Inflammatory macrophage treated with lipopolysaccharide for 4 hours (primary cell): ENCODE data around the gene SCARF1.

Experiments
- DNase-seq: peaks from one replicate; pipeline ENCODE4 v3.0.0-alpha.2; 2020

SCARF1 gene

DNA sequence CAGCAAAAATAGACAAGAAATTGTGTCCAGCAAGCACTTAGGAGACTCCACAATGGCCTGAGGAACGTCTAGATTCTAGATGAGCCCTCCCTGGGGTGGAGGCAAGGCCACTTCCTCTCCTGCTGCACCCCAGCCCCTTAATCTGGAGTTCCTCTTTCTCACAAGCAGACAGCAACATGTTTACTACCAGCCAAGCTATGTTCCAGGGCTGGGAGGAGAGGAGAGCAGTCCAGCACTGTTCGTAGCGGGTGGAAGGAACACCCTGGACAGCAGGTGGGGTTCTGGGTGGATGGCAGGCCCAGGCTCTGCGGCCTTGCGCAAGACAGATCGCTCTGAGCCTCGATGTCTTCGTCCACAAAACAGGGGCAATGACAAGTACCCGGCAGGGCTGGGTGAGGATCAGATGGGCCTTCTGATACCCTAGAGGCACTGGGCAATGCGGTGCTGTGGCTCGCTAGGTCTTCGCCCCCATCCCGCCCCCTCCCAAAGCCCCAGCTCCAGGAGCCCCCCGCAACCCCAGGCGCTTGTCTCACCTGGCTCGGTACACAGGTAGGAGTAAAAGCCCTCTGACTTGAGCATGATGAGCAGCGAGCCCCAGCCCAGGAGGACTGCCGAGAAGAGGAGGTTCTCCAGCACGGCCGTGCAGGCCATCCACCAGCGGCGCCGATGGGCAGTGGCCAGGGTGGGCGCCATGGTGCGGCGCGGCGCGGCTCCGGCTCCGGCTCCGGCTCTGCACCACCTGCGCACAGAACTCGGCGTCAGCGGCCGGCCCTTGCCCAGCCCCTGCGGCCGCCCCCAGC lies 18.1 kb downstream of the SCARF1 start:
- DNase-seq: peak; percentile 82

- DNase-seq: no peak
Observed at GRCh38 chr17:1626333-1626732, 19.2 kb downstream of the SCARF1 start.

DNA sequence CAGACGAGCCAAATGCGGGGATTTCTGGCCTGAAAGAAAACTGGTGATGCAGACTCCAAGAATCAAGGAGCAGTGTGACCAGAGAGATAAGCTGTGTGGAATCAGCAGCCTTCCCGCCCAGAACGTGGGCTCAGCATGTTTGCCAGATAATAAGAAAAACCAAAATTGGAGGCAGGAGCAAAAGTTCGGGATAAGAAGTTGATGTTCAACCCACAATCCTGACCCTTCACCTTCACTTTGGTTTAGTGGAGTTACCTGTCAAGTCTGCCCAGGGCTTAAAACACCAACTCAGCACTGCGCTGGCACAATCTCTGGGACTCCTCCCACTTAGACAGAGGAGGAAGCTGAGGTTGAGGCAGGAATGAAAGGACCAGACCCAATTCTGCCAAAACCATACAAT lies 20.0 kb downstream of the SCARF1 start:
- no peak for DNase-seq

DNA sequence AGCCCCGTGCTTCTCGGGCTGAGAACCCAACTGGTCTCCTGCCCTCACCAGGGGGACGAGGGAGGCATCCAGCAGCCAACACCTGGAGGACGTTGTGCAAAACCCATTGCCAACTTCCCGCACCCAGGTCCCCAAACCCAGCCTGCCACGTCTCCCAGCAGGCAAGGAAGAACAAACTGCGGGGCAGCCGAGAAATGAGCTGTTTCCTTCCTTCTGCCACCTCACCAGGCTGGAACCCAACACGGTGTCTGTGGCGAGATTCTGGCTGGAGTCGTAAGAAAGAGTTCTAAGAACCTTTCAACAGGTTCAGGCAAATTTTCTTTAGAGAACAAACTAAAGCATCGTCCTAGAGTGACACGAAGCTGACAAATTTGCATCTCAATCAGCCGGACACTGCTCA lies 20.5 kb downstream of the SCARF1 start:
- no peak for DNase-seq

DNA sequence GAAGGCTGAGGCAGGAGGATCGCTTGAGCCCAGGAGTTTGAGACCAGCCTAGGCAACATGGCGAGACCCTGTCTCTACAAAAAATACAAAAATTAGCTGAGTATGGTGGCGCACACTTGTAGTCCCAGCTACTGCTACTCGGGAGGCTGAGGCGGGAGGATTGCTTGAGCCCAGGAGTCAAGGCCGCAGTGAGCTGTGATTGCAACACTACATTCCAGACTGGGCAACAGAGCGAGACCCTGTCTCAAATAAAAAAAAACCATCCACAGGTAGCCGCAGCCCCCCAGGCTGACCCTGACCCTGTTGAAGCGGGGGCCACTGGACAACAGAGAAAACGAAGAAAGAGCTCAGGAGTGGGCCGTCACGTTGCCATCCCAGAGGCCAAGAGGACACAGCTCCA lies 20.9 kb downstream of the SCARF1 start:
- DNase-seq: no peak

DNA sequence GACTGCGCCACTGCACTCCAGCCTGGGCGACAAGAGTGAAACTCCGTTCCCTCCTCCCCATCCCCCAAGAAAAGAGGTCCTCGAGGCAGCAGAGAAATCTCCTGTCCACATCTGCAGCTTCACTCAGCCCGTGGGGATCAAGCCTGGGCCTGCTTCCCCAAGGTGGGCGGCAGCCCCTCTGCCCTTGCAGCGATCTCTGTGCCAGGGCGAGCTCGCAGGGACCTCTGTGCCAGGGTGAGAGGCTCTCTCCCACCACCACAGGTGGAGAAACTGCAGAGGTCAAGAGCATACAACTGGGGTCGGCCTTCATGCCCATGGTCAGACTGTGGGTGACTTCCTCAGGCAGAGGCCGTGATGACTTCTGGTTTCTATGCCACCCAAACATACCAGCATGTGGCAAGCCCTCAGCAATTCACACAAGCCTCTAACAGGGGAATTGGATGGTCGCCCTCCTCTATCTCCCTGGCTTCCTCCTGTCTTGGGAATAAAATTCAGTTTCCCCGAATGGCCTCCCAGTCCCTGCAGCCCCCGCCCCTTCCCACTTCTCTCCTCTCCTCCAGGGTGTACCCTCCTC lies 22.4 kb downstream of the SCARF1 start:
- no peak for DNase-seq

GRCh38 chr17:1621273-1621954 lies 24.1 kb downstream of the SCARF1 start:
- DNase-seq: no peak

DNA sequence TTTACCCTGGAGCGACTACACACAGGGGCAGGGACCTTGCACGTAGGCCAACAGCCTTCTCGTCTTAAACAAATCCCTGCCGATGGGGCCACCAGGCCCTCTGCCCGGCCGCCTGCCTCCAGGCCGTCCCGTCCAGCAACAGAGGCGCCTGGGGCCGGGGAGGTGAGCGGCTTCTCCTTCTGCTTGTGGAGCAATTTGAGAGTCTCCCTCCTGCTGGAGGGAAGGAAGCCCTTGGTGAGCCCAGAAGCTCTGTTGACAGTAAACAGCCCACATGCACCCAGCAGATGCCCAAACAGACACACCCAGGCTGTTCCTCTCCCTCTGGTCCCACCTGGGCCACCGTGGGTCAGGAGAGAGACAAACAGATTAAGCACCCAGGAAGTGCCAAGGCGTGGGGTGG lies 25.0 kb downstream of the SCARF1 start:
- no peak for DNase-seq

GRCh38 chr17:1617620-1618174 lies 27.8 kb downstream of the SCARF1 start:
- peak; percentile 51 for DNase-seq

- DNase-seq: no peak
Observed at GRCh38 chr17:1616101-1616500, 29.4 kb downstream of the SCARF1 start.

DNA sequence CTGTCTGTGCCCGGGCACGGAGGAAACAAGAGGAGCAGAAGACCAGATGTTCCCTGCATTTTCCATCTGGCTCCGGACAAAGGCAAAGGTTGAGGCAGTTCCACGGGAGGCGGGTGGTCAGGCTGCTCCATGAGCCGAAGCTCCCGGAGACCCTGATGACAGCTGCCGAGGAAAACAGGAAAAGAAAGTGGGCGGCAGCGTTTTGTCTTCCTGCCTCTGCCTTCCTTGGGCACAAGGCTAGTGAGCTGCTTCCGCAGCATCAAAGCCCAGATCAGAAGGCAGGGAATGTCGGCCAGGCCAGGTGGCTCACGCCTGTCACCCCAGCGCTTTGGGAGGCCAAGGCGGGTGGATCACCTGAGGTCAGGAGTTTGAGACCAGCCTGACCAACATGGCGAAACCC lies 33.1 kb downstream of the SCARF1 start:
- no peak for DNase-seq

DNA sequence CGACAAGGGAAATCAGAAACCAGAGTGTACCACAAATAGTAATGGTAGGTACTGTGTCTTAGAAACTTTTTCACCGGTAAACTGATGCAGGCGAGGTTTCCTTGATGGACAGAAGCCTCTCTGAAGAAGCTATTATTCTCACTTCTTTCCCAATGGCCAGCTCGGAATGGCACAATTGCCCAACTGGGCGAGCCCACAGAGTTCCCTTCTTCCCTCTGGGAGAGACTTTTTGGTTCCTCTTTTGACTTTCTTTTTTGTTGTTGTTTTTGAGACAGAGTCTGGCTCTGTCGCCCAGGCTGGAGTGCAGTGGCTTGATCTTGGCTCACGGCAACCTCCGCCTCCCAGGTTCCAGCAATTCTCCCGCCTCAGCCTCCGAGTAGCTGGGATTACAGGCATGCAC lies 33.8 kb downstream of the SCARF1 start:
- peak; percentile 96 for DNase-seq

DNA sequence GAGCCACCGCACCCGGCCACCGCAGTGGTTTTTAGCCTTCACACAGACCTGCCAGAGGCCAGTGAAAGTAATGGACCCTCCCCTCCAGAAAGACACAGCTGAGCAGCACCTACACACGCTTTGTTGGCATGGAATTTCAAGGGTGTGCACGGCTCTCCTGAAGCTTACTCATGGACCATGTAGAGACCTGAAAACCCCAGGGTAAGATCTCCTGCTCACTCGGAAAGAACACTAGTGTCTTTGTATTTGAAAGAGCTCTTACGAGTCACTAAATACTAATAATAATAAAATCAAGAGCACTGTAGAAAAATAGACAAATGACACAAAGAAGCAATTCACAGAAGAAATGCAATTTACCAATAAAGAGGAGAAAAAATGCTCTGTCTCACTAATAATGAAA lies 36.9 kb downstream of the SCARF1 start:
- DNase-seq: no peak

DNA sequence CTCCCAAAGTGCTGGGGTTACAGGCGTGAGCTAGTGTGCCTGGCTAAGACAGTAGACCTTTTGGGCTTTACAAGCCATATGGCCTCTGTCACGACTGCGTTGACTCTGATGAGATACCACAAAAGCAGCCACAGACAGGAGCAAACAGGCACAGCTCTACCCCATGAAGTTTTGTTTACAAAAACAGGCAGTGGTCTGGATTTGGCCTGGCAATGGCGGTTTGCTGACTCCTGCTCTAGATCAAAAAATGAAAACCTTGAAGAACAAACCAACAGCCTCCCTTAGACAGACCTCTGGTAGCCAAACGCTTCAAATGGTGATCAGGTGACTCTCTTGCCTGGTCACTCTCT lies 37.6 kb downstream of the SCARF1 start:
- DNase-seq: no peak

- peak; percentile 91 for DNase-seq
Observed at GRCh38 chr17:1606352-1606985, 39.1 kb downstream of the SCARF1 start.

GRCh38 chr17:1605681-1606351 lies 39.7 kb downstream of the SCARF1 start:
- DNase-seq: no peak

DNA sequence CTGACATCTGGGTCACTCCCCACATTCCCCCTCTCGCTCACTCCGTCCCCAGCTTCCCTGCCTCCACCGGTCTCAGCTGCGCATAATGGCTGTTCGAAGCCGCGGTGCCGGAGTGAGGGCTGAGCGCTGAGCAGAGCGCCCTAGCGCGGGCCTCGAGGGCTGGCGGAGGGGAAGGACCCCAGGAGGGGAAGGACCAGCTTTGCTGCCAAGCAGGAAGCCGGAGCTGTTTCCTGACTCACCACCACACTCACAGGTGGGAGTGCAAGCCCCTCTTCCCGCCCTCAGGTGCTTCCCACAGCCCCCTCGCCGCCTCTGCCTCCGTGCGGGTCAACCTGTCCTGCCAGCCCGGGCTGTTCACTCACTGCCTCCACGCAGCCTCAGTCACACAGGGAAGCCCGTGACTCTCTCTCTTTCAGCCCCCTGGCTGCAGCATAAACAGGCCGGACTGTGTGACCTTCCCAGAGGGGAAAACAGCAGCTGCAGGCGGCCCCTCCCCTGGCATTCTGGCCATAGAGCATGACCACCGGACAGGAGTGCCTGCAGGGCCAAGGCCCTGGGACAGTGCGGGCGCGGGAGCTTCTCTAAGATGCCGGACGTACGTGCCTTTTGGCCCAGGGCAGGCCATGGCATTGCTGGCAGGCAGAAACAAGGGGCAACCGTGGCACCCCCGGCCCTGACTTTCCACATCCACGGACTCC lies 40.6 kb downstream of the SCARF1 start:
- DNase-seq: no peak

DNA sequence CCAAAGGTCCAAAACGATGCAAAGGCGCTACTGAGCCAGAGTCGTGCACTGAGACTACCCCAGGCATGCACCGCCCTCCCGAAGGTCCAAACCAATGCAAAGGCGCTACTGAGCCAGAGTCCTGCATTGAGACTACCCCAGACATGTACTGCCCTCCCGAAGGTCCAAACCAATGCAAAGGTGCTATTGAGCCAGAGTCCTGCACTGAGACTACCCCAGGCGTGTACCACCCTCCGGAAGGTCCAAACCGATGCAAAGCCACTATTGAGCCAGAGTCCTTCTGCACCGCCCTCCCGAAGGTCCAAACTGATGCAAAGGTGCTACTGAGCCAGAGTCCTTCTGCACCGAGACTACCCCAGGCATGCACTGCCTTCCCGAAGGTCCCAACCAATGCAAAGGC lies 44.0 kb downstream of the SCARF1 start:
- DNase-seq: no peak

GRCh38 chr17:1598399-1599095 lies 47.0 kb downstream of the SCARF1 start:
- no peak for DNase-seq

DNA sequence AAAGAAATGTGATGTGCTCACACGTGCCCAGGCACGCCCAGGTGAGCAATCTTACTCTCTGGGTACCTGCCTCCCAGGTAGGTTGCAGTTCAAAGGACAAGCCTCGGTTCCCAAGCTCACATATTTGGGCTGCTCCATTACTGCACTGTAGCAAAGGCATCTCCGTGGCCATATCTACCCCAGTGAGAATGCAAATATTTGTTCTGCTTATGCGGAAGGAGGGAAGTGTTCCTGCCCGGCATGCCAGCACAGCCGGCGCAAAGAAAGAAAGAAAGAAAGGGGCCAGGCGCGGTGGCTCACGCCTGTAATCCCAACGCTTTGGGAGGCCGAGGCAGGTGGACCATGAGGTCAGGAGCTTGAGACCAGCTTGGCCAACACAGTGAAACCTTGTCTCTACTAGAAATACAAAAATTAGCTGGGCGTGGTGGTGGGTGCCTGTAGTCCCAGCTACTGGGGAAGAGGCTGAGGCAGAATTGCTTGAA lies 47.6 kb downstream of the SCARF1 start:
- no peak for DNase-seq

DNA sequence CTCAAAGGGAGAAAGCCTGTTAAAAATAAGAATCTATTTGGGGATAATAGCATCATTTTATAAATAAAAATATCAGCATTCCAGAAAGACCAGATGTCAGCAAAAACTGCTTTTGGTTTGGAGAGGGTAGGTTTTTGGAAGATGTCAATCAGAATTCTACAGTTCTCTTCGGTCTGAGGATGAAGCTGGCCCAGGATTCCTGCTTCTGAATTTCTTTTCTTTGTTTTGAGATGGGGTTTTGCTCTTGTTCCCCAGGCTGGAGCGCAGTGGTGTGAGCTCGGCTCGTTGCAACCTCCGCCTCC lies 52.0 kb downstream of the SCARF1 start:
- no peak for DNase-seq
